NCI-H748 treated with DMSO at 0.1 percent for 48 hours (cell line): Measurements from ENCODE around the gene SIAH1.
"Not testable (repeated sequence)": the region's sequence is repeated elsewhere in the genome, so short reads cannot be mapped to it uniquely, and the experiment has no call there.

Experiments
- DNase-seq: peaks from one replicate; lab custom pipeline; 2025; lab: John Stamatoyannopoulos, UW

SIAH1 gene

GRCh38 chr16:48393485-48394354 lies 8.5 kb upstream of the SIAH1 start:
- no peak for DNase-seq

GRCh38 chr16:48392407-48392806 lies 7.2 kb upstream of the SIAH1 start:
- DNase-seq = no peak

DNA sequence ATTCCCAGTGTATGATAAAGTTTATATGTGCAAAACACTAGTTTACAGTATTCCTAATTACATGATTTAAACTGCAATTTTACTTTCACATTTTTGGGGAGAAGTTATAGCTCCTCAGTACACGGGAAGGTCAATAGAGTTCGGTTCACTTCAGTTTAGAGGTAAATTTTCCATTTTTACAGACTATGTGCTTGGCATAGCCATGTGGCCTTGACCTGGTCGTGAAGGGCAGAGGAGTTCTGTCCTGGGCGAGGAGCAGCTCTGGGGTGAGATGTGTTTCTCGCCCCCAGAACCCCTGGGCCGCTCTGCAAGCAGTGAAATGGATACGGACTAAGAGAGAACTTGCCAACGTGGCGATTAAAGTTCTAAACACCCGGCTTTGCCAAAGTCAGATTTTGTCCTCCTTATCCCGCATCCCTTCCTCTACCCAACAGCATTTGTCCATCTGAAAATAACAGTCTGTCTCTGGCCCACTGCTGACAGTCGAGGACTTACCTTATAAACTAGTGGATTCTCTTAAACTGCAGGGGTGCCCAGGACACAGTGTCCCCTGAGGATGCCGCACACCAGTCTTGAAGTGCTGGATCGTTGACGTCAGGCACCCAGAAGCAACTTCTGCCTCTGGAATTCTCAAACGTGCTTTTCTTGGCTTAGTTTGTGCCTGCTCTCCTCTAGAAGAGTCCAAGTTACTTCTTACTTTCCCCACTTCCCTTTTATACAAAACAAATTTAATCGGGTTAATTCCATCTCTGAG lies 1.5 kb upstream of the SIAH1 start:
- no peak for DNase-seq

- no peak for DNase-seq
These were observed 527 bp downstream of the SIAH1 start for GRCh38 chr16:48384520-48385252.

GRCh38 chr16:48383877-48384519 lies 1.2 kb downstream of the SIAH1 start:
- DNase-seq = no peak

DNA sequence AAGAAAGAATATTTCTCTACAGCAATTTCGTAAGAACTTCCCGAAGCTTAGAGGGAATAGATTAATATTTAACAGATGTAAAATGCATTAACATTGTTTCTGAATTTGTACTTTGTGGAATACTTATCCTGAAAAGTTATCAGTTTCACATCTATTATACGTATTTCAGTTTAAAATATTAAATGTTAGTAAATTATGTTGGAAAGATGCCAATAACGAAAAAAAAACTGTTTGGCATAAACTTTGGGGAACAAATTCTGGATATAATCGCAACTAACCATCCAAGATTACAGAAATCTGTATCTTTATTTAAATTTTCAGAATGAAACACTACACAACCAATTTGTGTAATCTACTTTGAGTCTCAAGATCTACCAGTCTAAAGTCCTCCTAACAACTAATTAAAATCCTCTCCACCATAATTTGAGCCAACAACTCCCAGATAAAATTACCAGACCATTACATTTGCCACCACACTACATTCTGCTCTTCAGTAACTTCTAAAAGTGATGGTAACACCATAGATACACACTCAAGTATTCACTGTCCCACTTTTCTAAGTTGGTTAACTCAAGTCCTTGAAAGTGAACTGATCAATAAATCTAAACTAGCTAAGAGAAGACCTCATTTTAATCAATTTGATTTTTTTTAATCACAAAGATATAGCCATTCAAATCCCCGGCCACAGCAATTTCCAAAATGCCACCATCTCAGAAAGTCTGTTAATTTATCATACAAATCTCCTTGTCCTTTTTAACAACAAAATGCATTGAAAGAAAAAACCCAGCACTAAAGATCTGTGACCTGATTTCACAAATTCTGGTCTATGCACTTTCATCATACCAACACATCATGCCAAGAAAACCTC lies 2.0 kb downstream of the SIAH1 start:
- DNase-seq = no peak

DNA sequence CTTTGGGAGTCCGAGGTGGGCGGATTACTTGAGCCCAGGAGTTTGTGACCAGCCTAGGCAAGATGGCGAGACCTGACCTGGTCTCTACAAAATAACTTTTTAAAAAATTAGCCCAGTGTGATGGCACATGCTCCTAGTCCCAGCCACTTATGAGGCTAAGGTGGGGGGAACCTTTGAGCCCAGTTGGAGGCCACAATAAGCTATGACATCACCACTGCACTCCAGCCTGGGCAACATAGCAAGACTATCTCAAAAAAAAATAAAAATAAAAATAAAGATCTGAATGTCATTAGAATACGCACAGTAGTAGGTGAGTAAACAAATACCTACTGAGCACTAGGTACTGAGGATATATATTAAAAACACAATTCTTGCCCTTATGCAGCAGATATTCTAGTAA lies 3.1 kb downstream of the SIAH1 start:
- no peak for DNase-seq

GRCh38 chr16:48381201-48381600 lies 4.0 kb downstream of the SIAH1 start:
- no peak for DNase-seq

DNA sequence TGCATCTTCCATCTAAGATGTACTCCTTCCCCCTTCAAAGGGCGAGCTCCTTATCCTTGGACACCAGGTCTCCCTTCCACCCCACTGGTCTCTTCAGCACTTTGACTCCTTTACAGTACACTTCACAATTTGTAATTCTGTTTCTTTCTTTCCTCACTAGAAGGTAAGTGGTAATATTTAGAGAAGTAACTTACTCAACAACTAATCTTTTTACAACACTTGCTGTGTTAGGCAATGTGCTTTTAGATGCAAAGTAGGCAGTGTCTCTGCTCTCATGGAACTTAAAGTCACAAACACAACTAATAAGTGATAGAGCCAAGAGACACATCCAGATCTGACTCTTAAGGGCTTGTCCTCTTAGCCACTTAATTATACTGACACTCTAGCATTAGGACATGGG lies 6.4 kb downstream of the SIAH1 start:
- DNase-seq = no peak

GRCh38 chr16:48378276-48378675 lies 6.9 kb downstream of the SIAH1 start:
- no peak for DNase-seq

- not testable (repeated sequence) for DNase-seq
These were observed 7.9 kb downstream of the SIAH1 start for GRCh38 chr16:48377301-48377700.

GRCh38 chr16:48374255-48374654 lies 11.0 kb downstream of the SIAH1 start:
- DNase-seq = no peak

DNA sequence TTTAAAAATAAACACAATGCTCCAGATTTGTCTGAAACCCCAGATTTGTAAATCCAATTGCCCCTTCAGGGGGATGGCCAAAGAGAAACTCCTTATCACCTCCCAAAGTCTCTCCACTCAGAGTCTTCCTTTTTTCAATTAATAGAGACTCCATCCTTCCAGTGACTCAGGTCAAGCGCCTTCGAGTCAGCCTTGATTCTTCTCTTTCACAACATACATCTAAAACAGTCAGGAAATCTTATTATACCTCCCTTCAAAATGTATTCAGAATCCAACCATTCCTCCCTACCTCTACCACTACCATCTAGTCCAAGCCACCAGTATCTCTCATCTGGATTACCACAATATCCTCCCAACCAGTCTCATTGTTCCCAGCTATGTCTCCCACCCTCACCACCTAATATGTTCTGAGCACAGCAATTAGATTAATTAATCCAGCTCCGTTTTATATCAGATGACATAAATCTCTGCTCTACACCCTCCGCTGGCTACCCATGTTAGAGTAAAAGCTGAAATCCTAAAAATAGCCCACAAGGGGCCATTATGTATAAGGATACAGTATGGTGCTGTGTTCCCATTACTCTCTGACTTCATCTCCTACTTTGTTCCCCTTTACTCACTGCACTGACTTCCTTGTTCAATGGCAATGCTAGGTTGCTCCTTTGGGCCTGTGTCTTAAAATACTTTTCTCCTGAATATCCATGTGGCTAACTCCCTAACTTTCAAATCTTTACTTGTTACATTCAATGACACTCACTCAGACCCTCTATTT lies 11.8 kb downstream of the SIAH1 start:
- DNase-seq = no peak

GRCh38 chr16:48372744-48373143 lies 12.5 kb downstream of the SIAH1 start:
- DNase-seq = no peak

DNA sequence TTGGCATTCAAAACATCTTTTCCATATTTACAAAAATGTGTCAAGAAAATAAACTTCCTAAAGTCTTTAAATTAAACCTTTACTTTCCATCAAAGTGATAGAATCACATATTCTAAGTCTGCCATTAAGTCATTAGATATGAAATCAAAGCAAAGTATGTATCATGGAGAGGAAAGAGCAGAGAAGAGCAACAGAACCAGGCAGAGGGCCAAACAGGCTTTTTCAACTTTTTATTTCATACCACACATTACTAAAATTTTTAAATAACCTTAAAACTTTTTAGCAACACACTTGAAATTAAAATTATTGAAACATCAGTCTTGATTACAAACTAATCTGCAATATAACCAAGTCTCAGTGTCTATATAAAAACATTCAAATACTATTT lies 13.8 kb downstream of the SIAH1 start:
- DNase-seq = no peak

DNA sequence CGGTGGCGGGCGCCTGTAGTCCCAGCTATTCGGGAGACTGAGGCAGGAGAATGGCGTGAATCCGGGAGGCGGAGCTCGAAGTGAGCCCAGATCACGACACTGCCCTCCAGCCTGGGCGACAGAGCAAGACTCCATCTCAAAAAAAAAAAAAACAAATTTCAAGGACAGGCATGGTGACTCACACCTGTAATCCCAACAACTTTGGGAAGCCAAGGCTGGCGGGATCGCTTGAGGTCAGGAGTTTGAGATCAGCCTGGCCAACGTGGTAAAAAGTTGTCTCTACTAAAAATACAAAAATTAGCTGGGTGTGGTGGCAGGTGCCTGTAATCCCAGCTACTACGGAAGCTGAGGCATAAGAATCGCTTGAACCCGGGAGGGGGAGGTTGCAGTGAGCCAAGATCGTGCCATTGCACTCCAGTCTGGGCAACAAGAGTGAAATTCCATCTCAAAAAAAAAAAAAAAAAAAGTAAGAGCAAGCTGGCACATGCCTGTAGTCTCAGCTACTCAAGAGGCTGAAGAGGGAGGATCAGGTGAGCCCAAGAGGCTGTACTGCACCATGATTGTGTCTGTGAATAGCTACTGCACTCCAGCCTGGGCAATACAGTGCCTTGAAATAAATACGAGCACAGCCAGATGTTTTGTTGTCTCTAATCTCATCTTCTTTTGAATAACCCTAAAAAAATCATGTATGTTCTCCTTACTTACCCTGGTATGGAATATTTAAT lies 14.4 kb downstream of the SIAH1 start:
- DNase-seq = not testable (repeated sequence)

DNA sequence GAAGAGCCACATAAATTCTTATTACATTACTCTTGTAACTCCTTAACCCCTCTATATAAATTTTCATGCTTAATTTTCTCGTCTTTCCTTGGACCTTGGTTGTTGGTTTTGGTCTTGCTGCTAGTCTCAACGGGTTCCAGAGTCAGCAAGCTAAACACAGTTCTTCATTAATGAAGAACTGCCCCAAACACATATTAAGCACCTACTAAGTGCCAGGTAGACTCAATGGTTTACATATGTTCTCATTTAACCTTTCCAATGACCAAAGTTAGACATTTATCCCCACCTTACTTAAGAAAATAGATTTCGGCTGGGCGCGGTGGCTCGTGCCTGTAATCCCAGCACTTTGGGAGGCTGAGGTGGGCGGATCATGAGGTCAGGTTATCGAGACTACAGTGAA lies 15.0 kb downstream of the SIAH1 start:
- DNase-seq = no peak

- no peak for DNase-seq
These were observed 15.4 kb downstream of the SIAH1 start for GRCh38 chr16:48369765-48370164.

- no peak for DNase-seq
These were observed 17.7 kb downstream of the SIAH1 start for GRCh38 chr16:48367441-48368049.
